PFSK-1 (cell line): Measurements from ENCODE around the gene HMGXB4.

Source experiments
- FOXP2 ChIP-seq: optimal IDR thresholded peaks from 2 replicates; pipeline ENCODE3; 2011; ENCODE audit warnings: borderline replicate concordance, control low read depth, inconsistent platforms; ENCODE audit not compliant: insufficient read depth; ENCODE audit errors: extremely low read length, extremely low read depth
- POLR2AphosphoS5 ChIP-seq: IDR thresholded peaks from 2 replicates; pipeline ENCODE4 v1.6.1; 2012; ENCODE audit warnings: low read depth, mild to moderate bottlenecking, control low read depth, low read length, moderate library complexity
- SIN3A ChIP-seq: IDR thresholded peaks from 2 replicates; pipeline ENCODE4 v1.6.1; 2012; ENCODE audit warnings: mild to moderate bottlenecking, low read length, moderate library complexity, borderline replicate concordance; ENCODE audit not compliant: insufficient read depth
- TAF1 ChIP-seq: IDR thresholded peaks from 2 replicates; pipeline ENCODE4 v1.6.1; 2012; ENCODE audit warnings: low read length, control low read depth, borderline replicate concordance; ENCODE audit not compliant: insufficient read depth
- TF ChIP-seq, protein P1 (sequence below), 2 experiments: IDR thresholded peaks; 2 replicates each; pipeline versions ENCODE4 v1.6.1 to v1.8.0; 2011 to 2012; ENCODE audit warnings: low read depth in 2 of 2, low read length in 2 of 2, control low read depth in 1 of 2, inconsistent platforms in 1 of 2, mild to moderate bottlenecking in 1 of 2, moderate library complexity in 1 of 2; ENCODE audit not compliant: insufficient read depth in 1 of 2

DNA sequence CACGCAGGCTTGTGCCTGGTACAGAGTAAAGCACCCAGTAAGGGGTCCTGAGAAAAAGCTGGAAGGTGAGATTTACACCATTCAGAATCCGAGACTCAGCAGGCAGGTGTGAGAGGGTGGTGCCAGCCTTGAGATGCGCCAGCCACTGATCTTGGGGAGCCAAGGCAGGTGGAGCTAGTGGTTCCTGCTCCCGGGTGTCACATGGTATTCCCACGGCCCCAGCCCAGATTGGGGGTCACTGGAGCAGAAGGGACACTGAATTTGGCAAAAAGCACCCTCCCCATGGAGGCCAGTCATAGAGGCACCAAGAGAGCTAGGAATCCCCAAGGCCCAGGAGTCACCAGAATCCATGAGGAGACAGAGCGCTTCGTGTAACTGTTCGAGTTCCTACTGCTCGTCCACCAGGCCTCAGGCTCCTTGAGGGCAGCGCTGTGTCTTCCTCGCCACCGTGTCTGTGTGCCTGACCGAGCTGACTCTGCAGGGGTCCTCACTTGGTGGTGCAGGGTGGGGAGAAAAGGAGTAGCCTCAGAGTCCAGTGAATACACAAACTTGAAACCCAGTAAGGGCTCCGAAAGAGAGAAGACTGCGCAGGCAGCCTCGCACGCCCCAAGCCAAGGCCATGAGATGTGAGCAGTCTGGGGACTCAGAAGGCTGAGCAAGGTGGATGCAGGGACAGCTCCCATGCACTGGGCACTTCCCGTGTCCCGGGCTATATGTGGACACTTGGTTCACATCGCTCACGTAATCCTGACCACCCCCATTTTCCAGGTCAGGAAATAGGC, 70.6 kb downstream of the HMGXB4 start:
- TF ChIP-seq TAF1 (no peak), POLR2AphosphoS5 (no peak), SIN3A (no peak), FOXP2 (no peak)
- TF ChIP-seq, protein P1, sequence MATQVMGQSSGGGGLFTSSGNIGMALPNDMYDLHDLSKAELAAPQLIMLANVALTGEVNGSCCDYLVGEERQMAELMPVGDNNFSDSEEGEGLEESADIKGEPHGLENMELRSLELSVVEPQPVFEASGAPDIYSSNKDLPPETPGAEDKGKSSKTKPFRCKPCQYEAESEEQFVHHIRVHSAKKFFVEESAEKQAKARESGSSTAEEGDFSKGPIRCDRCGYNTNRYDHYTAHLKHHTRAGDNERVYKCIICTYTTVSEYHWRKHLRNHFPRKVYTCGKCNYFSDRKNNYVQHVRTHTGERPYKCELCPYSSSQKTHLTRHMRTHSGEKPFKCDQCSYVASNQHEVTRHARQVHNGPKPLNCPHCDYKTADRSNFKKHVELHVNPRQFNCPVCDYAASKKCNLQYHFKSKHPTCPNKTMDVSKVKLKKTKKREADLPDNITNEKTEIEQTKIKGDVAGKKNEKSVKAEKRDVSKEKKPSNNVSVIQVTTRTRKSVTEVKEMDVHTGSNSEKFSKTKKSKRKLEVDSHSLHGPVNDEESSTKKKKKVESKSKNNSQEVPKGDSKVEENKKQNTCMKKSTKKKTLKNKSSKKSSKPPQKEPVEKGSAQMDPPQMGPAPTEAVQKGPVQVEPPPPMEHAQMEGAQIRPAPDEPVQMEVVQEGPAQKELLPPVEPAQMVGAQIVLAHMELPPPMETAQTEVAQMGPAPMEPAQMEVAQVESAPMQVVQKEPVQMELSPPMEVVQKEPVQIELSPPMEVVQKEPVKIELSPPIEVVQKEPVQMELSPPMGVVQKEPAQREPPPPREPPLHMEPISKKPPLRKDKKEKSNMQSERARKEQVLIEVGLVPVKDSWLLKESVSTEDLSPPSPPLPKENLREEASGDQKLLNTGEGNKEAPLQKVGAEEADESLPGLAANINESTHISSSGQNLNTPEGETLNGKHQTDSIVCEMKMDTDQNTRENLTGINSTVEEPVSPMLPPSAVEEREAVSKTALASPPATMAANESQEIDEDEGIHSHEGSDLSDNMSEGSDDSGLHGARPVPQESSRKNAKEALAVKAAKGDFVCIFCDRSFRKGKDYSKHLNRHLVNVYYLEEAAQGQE (IDR thresholded peaks at IDR 0.05; ENCODE audit: insufficient read depth in 1 of 2, low read depth in 2 of 2, low read length in 2 of 2): no peak
